Measurements from ENCODE around the gene TDP2.

- TF ChIP-seq EZH2phosphoT487 (IDR thresholded peaks at IDR 0.05; ENCODE audit: borderline replicate concordance, low read depth, low read length) (no peak), CTCF (conservative IDR thresholded peaks at IDR 0.05; ENCODE audit: low read length) (no peak)
These were observed 44.9 kb downstream of the TDP2 start for GRCh38 chr6:24621626-24622289.

All from OCI-LY7 (cell line).